HG02943 (cell line): ENCODE data around the gene RUNX1.
"Not testable (repeated sequence)": the region's sequence is repeated elsewhere in the genome, so short reads cannot be mapped to it uniquely, and the experiment has no call there.

ENCODE experiments used
- ATAC-seq: cut with Tn5 transposase; IDR thresholded peaks from one replicate; pipeline ENCODE4 v1.9.1; 2021; ENCODE audit warnings: mild to moderate bottlenecking, low read depth, moderate library complexity; ENCODE audit not compliant: unreplicated experiment

Gene RUNX1

GRCh38 chr21:34819357-34819999, 229.6 kb downstream of the RUNX1 start:
- ATAC-seq, result no peak

- ATAC-seq, result no peak
Measured at GRCh38 chr21:34818662-34819158, 230.4 kb downstream of the RUNX1 start.

- ATAC-seq, result no peak
Measured at GRCh38 chr21:34817821-34818661, 231.1 kb downstream of the RUNX1 start.

GRCh38 chr21:34815831-34816705, 233.0 kb downstream of the RUNX1 start:
- ATAC-seq, result no peak

GRCh38 chr21:34814529-34814951, 234.6 kb downstream of the RUNX1 start:
- ATAC-seq, result no peak

- no peak for ATAC-seq
Measured at GRCh38 chr21:34813266-34813894, 235.7 kb downstream of the RUNX1 start.

GRCh38 chr21:34812504-34813265, 236.4 kb downstream of the RUNX1 start:
- no peak for ATAC-seq

- no peak for ATAC-seq
Measured at GRCh38 chr21:34811368-34811767, 237.7 kb downstream of the RUNX1 start.

GRCh38 chr21:34810786-34811185, 238.3 kb downstream of the RUNX1 start:
- no peak for ATAC-seq

GRCh38 chr21:34809822-34810221, 239.3 kb downstream of the RUNX1 start:
- no peak for ATAC-seq

- ATAC-seq, result no peak
Measured at GRCh38 chr21:34808569-34809204, 240.4 kb downstream of the RUNX1 start.

- ATAC-seq, result no peak
Measured at GRCh38 chr21:34807881-34808568, 241.1 kb downstream of the RUNX1 start.

GRCh38 chr21:34807146-34807880, 241.8 kb downstream of the RUNX1 start:
- no peak for ATAC-seq

GRCh38 chr21:34806423-34806822, 242.7 kb downstream of the RUNX1 start:
- no peak for ATAC-seq

GRCh38 chr21:34805157-34805556, 243.9 kb downstream of the RUNX1 start:
- ATAC-seq, result no peak

GRCh38 chr21:34804584-34804983, 244.5 kb downstream of the RUNX1 start:
- not testable (repeated sequence) for ATAC-seq

- ATAC-seq, result no peak
Measured at GRCh38 chr21:34803782-34804370, 245.2 kb downstream of the RUNX1 start.
